Measurements from ENCODE around the gene CD72.
"Not testable (repeated sequence)": the region's sequence is repeated elsewhere in the genome, so short reads cannot be mapped to it uniquely, and the experiment has no call there.

Gene CD72

DNA sequence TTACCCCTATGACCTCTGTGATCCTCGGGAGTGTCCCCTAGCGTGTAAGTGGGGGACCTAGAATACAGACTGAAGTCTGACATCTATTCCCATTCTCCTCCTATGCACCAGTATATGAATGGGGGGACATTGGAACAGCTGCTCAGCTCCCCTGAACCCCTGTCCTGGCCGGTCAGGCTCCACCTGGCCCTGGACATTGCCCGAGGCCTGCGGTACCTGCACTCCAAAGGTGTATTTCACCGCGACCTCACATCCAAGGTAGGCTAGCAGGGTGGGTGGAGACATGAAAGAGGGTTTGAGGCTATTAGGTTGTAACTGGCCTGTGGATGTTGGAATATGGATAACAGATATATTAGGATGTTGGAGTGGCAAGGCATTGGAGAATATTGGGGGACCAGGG is 11.5 kb downstream of the CD72 start:
- Histone ChIP-seq H3K27ac (ENCODE audit: low read depth, low read length) (no peak overlapping the region), H3K36me3 (ENCODE audit: control insufficient read depth, insufficient read depth, low read length) (peaks cover 19% of the 10 kb centered on the region), H3K27me3 (ENCODE audit: control insufficient read depth, insufficient read depth, low read length) (no peaks in the 10 kb centered on the region), H3K4me3 (ENCODE audit: low read length) (peak overlapping the region; percentile 29), H3K9ac (ENCODE audit: low read length) (peak overlapping the region; percentile 33), H3K4me1 (ENCODE audit: control insufficient read depth, insufficient read depth, low read length) (peaks cover 15% of the 10 kb centered on the region)

DNA sequence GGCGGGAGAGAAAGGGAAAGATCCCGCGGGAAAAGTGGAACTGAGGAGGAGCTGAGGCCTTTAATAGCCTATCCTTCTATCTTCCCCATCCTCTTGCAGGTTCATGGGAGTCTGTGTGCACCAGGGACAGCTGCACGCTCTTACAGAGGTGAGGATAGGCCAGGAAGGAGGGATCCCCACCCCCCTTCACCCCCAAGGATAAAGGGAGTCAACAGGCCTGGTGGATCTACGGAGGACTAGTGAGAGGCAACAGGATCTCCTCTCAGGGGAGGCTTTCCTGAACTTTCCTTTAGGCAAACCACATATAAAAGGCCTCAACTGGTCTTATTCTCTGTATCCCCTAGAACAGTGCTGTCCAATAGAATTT is 12.1 kb downstream of the CD72 start:
- Histone ChIP-seq H3K4me3 (ENCODE audit: low read length) (peak overlapping the region; percentile 61), H3K36me3 (ENCODE audit: control insufficient read depth, insufficient read depth, low read length) (peaks cover 19% of the 10 kb centered on the region), H3K9ac (ENCODE audit: low read length) (peak overlapping the region; percentile 6), H3K27me3 (ENCODE audit: control insufficient read depth, insufficient read depth, low read length) (no peaks in the 10 kb centered on the region), H3K27ac (ENCODE audit: low read depth, low read length) (no peak overlapping the region), H3K4me1 (ENCODE audit: control insufficient read depth, insufficient read depth, low read length) (peaks cover 15% of the 10 kb centered on the region)

DNA sequence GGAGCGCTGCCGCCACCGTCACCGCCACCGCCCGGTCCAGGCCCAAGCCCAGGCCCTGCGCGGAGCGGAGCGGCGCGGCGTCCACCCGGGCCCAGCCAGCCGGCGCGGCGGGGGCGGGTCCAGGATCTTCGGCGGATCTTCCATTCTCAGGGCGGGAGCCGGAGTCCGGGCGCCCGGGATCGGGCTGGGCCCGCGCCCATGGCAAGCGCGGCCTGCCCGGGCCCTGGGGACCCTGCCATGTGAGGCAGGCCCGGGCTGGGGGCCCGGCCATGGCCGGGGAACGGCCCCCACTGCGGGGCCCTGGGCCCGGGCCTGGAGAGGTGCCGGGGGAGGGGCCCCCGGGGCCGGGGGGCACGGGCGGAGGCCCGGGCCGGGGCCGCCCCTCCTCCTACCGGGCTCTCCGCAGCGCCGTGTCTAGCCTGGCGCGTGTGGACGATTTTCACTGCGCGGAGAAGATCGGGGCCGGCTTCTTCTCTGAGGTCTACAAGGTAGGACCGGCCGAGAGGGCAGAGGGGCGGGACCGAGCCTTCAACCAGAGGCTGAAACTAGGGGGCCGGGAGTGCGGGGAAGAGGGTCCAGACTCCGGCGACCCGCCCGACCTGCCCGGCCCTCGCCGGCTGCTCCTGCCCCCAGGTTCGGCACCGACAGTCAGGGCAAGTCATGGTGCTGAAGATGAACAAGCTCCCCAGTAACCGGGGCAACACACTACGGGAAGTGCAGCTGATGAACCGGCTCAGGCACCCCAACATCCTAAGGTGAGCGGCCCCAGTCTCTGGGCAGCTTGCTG is 12.7 kb downstream of the CD72 start:
- Histone ChIP-seq H3K36me3 (ENCODE audit: control insufficient read depth, insufficient read depth, low read length) (peaks cover 19% of the 10 kb centered on the region), H3K9ac (ENCODE audit: low read length) (peak overlapping the region; percentile 6), H3K27ac (ENCODE audit: low read depth, low read length) (peak overlapping the region; percentile 64), H3K27me3 (ENCODE audit: control insufficient read depth, insufficient read depth, low read length) (no peaks in the 10 kb centered on the region), H3K4me3 (ENCODE audit: low read length) (peak overlapping the region; percentile 61), H3K4me1 (ENCODE audit: control insufficient read depth, insufficient read depth, low read length) (peaks cover 15% of the 10 kb centered on the region)

DNA sequence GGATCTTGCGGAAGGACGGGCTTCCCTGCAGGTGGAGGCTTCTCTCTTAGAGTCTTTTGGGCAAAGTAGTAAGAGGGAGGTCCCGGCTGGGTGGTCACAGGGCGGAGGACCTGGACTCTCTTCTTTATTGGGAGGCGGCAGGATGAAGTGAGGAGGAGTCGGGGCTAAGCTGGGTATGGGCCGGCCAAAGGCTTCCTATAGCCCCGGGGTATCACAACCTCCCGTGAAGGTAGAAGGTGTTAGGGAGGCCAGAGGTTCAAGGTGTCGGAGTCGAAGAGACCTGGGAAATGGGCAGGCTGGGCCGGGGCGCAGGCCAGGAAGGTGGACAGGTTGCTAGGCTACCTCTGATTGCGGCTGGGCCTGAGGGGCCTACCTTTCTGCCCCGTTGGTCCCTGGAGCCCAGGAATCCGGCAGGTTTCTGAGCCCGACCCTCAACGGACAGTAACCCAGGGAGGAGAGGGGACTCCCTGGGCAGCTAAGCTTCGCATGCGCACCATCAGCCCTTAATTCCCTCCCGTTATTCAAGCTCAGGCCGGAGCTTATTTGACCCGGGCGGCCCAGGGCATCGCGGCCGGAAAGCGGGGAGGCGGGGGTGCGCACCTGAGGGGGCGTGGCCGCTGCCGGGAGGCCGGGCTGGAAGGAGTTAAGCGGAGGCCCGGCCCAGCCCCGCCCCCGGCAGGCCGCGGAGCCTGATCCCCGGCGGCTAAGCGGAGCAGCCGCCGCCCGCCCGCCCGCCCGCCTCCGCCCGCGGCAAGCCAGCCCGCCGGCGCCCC is 13.4 kb downstream of the CD72 start, which contains the start of gene TESK1:
TSS of gene TESK1 (plus strand) at position 685 of the 773 bp plus-strand sequence. CDS start 358 bp downstream, outside the sequence.
- H3K27ac ChIP-seq (ENCODE audit: low read depth, low read length) = peak within 1 kb of the TSS; percentile 94
- H3K27me3 ChIP-seq (ENCODE audit: control insufficient read depth, insufficient read depth, low read length) = no peaks in the 10 kb centered on the region
- peaks cover 19% of the 10 kb centered on the region for H3K36me3 ChIP-seq (ENCODE audit: control insufficient read depth, insufficient read depth, low read length)
- H3K9ac ChIP-seq (ENCODE audit: low read length) = peak within 1 kb of the TSS; percentile 79
- H3K4me3 ChIP-seq (ENCODE audit: low read length) = peak within 1 kb of the TSS; percentile 94
- peaks cover 15% of the 10 kb centered on the region for H3K4me1 ChIP-seq (ENCODE audit: control insufficient read depth, insufficient read depth, low read length)

DNA sequence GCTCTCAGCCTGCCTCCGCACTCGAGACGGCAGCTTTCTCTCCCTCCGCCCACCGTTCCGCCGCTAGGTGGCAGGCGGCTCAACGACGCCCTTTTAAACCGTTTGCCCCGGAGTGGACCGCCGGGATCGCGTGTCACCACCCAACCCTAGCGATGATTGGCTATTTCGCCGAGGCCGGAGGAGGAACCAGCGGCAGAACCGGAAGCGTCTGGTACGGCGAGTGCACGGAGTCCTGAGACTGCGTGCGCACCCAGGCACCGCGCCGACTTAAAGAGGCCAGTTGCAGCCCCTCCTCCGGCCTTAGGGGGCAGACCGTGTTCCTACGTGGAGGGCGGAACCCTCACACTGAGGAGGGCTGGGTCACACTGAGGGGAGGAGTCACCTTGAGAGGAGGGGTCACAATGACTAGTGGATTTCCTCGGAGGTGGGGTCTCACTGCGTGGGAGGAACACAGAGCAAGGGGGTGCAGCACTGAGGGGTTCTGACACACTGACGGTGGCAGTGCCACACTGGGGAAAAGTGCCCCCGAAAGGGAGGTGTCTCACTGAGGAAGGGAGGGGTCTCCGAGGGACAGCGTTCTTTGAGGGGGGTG is 14.1 kb downstream of the CD72 start:
- Histone ChIP-seq H3K4me1 (ENCODE audit: control insufficient read depth, insufficient read depth, low read length) (peaks cover 15% of the 10 kb centered on the region), H3K27me3 (ENCODE audit: control insufficient read depth, insufficient read depth, low read length) (no peaks in the 10 kb centered on the region), H3K27ac (ENCODE audit: low read depth, low read length) (peak overlapping the region; percentile 94), H3K9ac (ENCODE audit: low read length) (peak overlapping the region; percentile 79), H3K4me3 (ENCODE audit: low read length) (peak overlapping the region; percentile 94), H3K36me3 (ENCODE audit: control insufficient read depth, insufficient read depth, low read length) (peaks cover 19% of the 10 kb centered on the region)

DNA sequence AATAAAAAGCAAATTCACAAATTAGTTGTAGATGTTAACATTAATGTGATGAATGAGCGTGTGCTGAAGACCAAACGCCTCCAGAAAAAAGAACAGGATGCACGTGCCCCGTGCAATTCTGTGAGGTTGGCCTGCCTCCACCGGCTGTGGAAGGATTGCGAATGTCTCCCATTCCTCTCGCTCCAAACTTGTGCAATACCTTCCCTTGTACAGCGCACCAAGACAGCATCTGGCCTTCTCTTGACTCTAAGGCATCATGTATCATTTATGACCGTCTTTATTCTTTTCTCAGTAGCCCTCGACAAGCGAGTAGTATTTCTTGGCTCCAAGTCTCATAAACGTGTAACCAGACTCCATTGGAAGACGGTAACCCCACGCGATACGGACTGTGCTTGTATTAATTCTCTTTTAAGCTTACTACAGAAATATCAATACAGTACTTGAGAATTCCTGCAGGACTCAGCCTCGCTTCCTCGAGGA is 14.7 kb downstream of the CD72 start:
- Histone ChIP-seq H3K4me1 (ENCODE audit: control insufficient read depth, insufficient read depth, low read length) (peaks cover 15% of the 10 kb centered on the region), H3K4me3 (ENCODE audit: low read length) (peak overlapping the region; percentile 63), H3K27ac (ENCODE audit: low read depth, low read length) (peak overlapping the region; percentile 83), H3K36me3 (ENCODE audit: control insufficient read depth, insufficient read depth, low read length) (peaks cover 15% of the 10 kb centered on the region), H3K27me3 (ENCODE audit: control insufficient read depth, insufficient read depth, low read length) (no peaks in the 10 kb centered on the region), H3K9ac (ENCODE audit: low read length) (peak overlapping the region; percentile 34)

DNA sequence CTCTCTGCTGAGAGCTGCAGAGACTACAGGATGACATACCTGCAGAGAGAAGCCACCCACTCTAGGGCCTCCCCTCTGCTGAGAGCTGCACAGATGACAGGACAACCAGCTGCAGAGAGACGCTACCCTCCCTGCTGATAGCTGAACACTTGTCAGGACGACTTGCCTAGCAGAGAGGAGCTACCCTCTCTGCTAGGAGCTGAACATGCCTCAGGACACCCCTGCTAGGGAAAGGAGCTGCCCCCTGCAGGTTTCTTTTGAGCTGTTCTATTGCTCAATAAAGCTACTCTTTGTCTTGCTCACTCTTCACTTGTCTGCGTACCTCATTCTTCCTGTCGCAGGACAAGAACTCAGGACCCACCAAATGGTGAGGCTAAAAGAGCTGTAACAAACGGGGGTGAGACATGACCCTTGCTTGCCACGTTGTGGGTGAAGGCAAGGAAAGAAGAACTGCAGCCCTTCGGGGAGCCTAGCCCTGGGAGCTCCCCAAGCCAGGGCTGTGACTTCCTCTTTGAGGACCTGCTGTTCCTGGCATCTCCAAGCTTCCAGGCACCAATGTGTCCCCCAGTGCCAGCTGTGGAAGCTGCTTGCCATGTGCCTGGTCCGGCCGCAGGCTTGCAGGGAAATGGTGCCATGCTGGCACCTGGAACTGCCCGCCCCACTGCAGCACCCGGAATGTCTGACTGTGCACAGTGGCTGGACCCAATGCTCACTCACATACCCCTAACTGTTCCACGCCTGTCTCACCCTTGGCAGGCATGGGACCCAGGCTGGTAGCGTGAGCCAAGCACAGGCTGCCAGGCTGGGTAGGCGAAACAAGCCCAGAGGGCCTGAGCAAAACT is 18.2 kb downstream of the CD72 start:
- H3K27ac ChIP-seq (ENCODE audit: low read depth, low read length) = no peak overlapping the region
- no peak overlapping the region for H3K9ac ChIP-seq (ENCODE audit: low read length)
- H3K27me3 ChIP-seq (ENCODE audit: control insufficient read depth, insufficient read depth, low read length) = no peaks in the 10 kb centered on the region
- H3K36me3 ChIP-seq (ENCODE audit: control insufficient read depth, insufficient read depth, low read length) = no peaks in the 10 kb centered on the region
- H3K4me3 ChIP-seq (ENCODE audit: low read length) = no peak overlapping the region
- H3K4me1 ChIP-seq (ENCODE audit: control insufficient read depth, insufficient read depth, low read length) = peaks cover 5% of the 10 kb centered on the region

DNA sequence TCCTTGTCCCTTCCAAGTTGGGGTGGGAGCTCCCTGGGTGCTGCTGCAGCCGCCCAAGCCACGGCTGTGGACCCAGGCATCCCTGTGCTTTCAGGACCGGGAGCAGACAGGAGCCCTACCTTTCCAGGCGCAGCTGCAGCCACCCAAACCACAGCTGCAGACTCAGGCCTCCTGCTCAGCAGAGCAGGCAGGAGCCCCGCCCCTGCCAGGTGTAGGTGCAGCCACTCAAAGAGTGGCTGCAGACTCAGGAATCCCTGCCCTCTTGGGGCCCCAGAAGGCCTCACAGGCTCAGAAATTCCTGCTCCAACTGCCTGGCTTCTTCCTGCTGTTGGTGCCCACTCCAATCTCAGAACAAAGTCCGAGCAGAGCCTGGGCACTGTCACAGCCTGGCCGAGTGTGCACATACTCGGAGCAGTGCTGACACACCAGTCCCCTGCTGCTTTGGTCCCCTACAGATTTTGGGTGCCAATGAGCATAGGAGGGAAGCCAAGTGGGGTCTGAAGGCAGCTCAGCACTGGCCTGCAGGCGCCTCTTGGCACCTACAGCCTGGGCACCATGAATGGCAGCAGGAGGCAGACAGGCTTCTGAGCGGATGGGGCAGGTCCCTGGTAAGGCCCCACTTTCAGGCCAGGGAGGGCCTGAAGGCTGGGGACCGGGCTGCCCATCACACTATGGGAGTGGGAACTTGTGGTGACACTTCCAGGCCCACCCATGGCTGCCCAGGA is 19.2 kb downstream of the CD72 start:
- H3K27me3 ChIP-seq (ENCODE audit: control insufficient read depth, insufficient read depth, low read length) = no peaks in the 10 kb centered on the region
- no peaks in the 10 kb centered on the region for H3K36me3 ChIP-seq (ENCODE audit: control insufficient read depth, insufficient read depth, low read length)
- H3K4me3 ChIP-seq (ENCODE audit: low read length) = no peak overlapping the region
- H3K9ac ChIP-seq (ENCODE audit: low read length) = no peak overlapping the region
- peaks cover 5% of the 10 kb centered on the region for H3K4me1 ChIP-seq (ENCODE audit: control insufficient read depth, insufficient read depth, low read length)
- H3K27ac ChIP-seq (ENCODE audit: low read depth, low read length) = no peak overlapping the region

DNA sequence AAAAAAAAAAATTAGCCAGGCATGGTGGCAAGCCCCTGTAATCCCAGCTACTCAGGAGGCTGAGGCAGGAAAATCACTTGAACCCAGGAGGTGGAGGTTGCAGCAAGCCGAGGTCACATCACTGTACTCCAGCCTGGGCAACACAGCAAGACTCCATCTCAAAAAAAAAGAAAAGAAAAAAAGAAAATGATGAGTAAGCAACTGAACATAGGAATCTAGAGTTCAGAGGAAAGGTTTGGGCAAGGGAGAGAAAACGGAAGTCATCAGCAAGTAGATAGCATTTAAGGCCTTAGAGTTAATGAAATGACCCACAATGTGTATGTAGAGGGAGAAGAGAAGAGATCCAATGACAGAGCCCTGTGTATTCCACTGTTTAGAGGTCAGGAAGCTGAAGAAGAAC is 21.3 kb downstream of the CD72 start:
- H3K36me3 ChIP-seq (ENCODE audit: control insufficient read depth, insufficient read depth, low read length); H3K9ac ChIP-seq (ENCODE audit: low read length); H3K27ac ChIP-seq (ENCODE audit: low read depth, low read length); H3K4me3 ChIP-seq (ENCODE audit: low read length); H3K27me3 ChIP-seq (ENCODE audit: control insufficient read depth, insufficient read depth, low read length); H3K4me1 ChIP-seq (ENCODE audit: control insufficient read depth, insufficient read depth, low read length): not testable (repeated sequence)

DNA sequence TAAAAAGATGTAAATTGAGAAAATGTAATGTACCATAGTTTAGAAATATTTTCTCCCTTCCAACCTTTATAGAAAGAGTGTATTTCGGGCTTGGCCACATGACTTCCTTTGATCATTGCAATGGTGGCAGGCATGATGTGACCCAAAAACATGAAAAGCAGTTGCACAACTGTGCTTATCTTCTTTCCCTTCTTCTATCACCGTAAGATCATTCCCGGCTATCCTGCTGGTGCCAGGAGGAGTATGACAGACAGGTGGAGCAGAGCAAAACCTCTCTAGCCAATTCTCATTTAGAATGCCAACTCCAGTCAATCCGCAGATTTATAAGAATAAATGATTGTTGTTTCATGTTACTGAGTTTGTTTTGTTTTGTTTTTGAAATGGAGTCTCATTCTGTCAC is 23.7 kb downstream of the CD72 start:
- Histone ChIP-seq H3K9ac (ENCODE audit: low read length) (no peak overlapping the region), H3K4me1 (ENCODE audit: control insufficient read depth, insufficient read depth, low read length) (no peaks in the 10 kb centered on the region), H3K27ac (ENCODE audit: low read depth, low read length) (no peak overlapping the region), H3K27me3 (ENCODE audit: control insufficient read depth, insufficient read depth, low read length) (no peaks in the 10 kb centered on the region), H3K4me3 (ENCODE audit: low read length) (no peak overlapping the region), H3K36me3 (ENCODE audit: control insufficient read depth, insufficient read depth, low read length) (no peaks in the 10 kb centered on the region)

DNA sequence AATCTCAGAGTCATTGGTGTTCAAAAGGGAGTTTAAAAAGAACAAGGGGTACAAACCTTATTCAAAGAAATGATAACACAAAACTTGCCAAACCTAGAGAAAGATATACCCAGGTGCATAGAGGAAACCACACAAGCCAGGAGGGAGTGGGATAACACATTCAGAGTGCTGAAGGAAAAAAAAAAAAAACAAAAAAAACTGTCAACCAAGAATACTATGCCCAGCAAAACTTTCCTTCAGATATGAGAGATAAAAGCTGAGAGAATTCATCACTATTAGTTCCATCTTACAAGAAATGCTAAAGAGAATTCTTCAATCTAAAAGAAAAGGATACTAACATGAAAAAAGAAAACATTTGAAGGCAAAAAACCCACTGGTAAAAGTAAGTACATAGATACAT is 24.6 kb downstream of the CD72 start:
- Histone ChIP-seq H3K9ac (ENCODE audit: low read length) (no peak overlapping the region), H3K27me3 (ENCODE audit: control insufficient read depth, insufficient read depth, low read length) (no peaks in the 10 kb centered on the region), H3K4me3 (ENCODE audit: low read length) (no peak overlapping the region), H3K27ac (ENCODE audit: low read depth, low read length) (no peak overlapping the region), H3K4me1 (ENCODE audit: control insufficient read depth, insufficient read depth, low read length) (no peaks in the 10 kb centered on the region), H3K36me3 (ENCODE audit: control insufficient read depth, insufficient read depth, low read length) (no peaks in the 10 kb centered on the region)
